WTC11 (cell line): Measurements from ENCODE around the gene ZBTB16. TPM values are rescaled to one million over a fixed set of nuclear protein-coding genes. Genes with fewer than 3 reads are reported as not detected.

Experiments
- ATAC-seq: fragments of 200-7000 bp; cut with Tn5 transposase; 2 replicates; pipeline ENCODE4 v1.10.0; 2021; ENCODE audit warnings: mild to moderate bottlenecking, moderate library complexity
- CTCF ChIA-PET: fragments of 300-600 bp; sonication (Branson Sonifier 250); formaldehyde crosslinking; loops from one replicate; lab custom pipeline; 2021; ENCODE audit warnings: antibody characterized with exemption; lab: Charles Lee
- POLR2A ChIA-PET: fragments of 350-600 bp; sonication (Branson Sonifier 250); formaldehyde crosslinking; loops from one replicate; lab custom pipeline; 2021; ENCODE audit warnings: antibody characterized with exemption; lab: Charles Lee
- DNase-seq: peaks from one replicate; pipeline ENCODE4 v3.0.0; 2021; ENCODE audit warnings: low spot score
- H3K27ac Mint-ChIP-seq: 2 replicates; pipeline ENCODE4 v1.8.0; 2021; ENCODE audit warnings: mixed read lengths
- H3K27me3 Mint-ChIP-seq: 2 replicates; pipeline ENCODE4 v1.8.0; 2021; ENCODE audit warnings: low read depth, mild to moderate bottlenecking, moderate library complexity, mixed read lengths
- H3K36me3 Mint-ChIP-seq: 2 replicates; pipeline ENCODE4 v1.8.0; 2021; ENCODE audit warnings: mixed read lengths
- H3K4me1 Mint-ChIP-seq: 2 replicates; pipeline ENCODE4 v1.8.0; 2022; ENCODE audit warnings: mixed read lengths
- H3K4me3 Mint-ChIP-seq: 2 replicates; pipeline ENCODE4 v1.8.0; 2021; ENCODE audit warnings: mild to moderate bottlenecking, moderate library complexity, mixed read lengths
- H3K9me3 Mint-ChIP-seq: 2 replicates; pipeline ENCODE4 v1.8.0; 2021; ENCODE audit warnings: mixed read lengths
- ATF1 ChIP-seq: sonication (generic); formaldehyde crosslinking; IDR thresholded peaks from 2 replicates; pipeline ENCODE4 v1.8.1; 2023; ENCODE audit warnings: mild to moderate bottlenecking, moderate library complexity, missing genetic modification reagents
- ATF2 ChIP-seq: sonication (generic); formaldehyde crosslinking; IDR thresholded peaks from 2 replicates; pipeline ENCODE4 v1.8.1; 2022; ENCODE audit warnings: low read depth, missing genetic modification reagents, borderline replicate concordance
- CBFB ChIP-seq: sonication (generic); formaldehyde crosslinking; IDR thresholded peaks from 2 replicates; pipeline ENCODE4 v1.8.1; 2022; ENCODE audit warnings: mild to moderate bottlenecking, low read depth, missing genetic modification reagents
- E2F1 ChIP-seq: sonication (generic); formaldehyde crosslinking; IDR thresholded peaks from 2 replicates; pipeline ENCODE4 v1.8.0; 2022; ENCODE audit warnings: mild to moderate bottlenecking, missing genetic modification reagents
- FOXP1 ChIP-seq: sonication (generic); formaldehyde crosslinking; IDR thresholded peaks from 2 replicates; pipeline ENCODE4 v1.8.0; 2022; ENCODE audit warnings: missing genetic modification reagents, mild to moderate bottlenecking, moderate library complexity, borderline replicate concordance
- GRHL2 ChIP-seq: fragments of 250-450 bp; sonication (Bioruptor Pico); IDR thresholded peaks from 2 replicates; pipeline ENCODE4 v1.8.0; 2022; ENCODE audit warnings: mild to moderate bottlenecking, moderate library complexity; ENCODE audit not compliant: insufficient replicate concordance, severe bottlenecking
- IRF1 ChIP-seq: sonication (generic); formaldehyde crosslinking; IDR thresholded peaks from 2 replicates; pipeline ENCODE4 v1.8.0; 2023; ENCODE audit warnings: missing genetic modification reagents
- NR2C2 ChIP-seq: sonication (generic); formaldehyde crosslinking; IDR thresholded peaks from 2 replicates; pipeline ENCODE4 v1.8.0; 2022; ENCODE audit warnings: mild to moderate bottlenecking, missing genetic modification reagents
- RELA ChIP-seq: sonication (generic); formaldehyde crosslinking; IDR thresholded peaks from 2 replicates; pipeline ENCODE4 v1.8.1; 2022; ENCODE audit warnings: missing genetic modification reagents, mild to moderate bottlenecking, borderline replicate concordance
- RORB ChIP-seq: fragments of 250-450 bp; sonication (Bioruptor Pico); IDR thresholded peaks from 2 replicates; pipeline ENCODE4 v1.9.0; 2021; ENCODE audit warnings: mild to moderate bottlenecking
- SMAD4 ChIP-seq: sonication (generic); formaldehyde crosslinking; IDR thresholded peaks from 2 replicates; pipeline ENCODE4 v1.8.0; 2022; ENCODE audit warnings: mild to moderate bottlenecking, missing genetic modification reagents
- SOX15 ChIP-seq: fragments of 250-450 bp; sonication (Bioruptor Pico); IDR thresholded peaks from 2 replicates; pipeline ENCODE4 v1.9.0; 2021; ENCODE audit warnings: mild to moderate bottlenecking
- SP1 ChIP-seq: sonication (generic); formaldehyde crosslinking; conservative IDR thresholded peaks from 2 replicates; pipeline ENCODE4 v1.8.1; 2022; ENCODE audit warnings: missing genetic modification reagents
- TEAD1 ChIP-seq: sonication (generic); formaldehyde crosslinking; IDR thresholded peaks from 2 replicates; pipeline ENCODE4 v1.8.0; 2022; ENCODE audit warnings: mild to moderate bottlenecking, missing genetic modification reagents
- ZBTB21 ChIP-seq: sonication (generic); formaldehyde crosslinking; IDR thresholded peaks from 2 replicates; pipeline ENCODE4 v1.8.1; 2023; ENCODE audit warnings: mild to moderate bottlenecking, missing genetic modification reagents, borderline replicate concordance
- ZNF232 ChIP-seq: sonication (generic); formaldehyde crosslinking; IDR thresholded peaks from 2 replicates; pipeline ENCODE4 v1.8.0; 2022; ENCODE audit warnings: mild to moderate bottlenecking, missing genetic modification reagents
- ZNF263 ChIP-seq: sonication (generic); formaldehyde crosslinking; IDR thresholded peaks from 2 replicates; pipeline ENCODE4 v1.8.1; 2022; ENCODE audit warnings: low read depth, mild to moderate bottlenecking, moderate library complexity, missing genetic modification reagents
- ZNF416 ChIP-seq: fragments of 250-450 bp; sonication (Bioruptor Pico); IDR thresholded peaks from 2 replicates; pipeline ENCODE4 v1.9.0; 2021; ENCODE audit warnings: mild to moderate bottlenecking, inconsistent platforms
- ZNF423 ChIP-seq: fragments of 250-450 bp; sonication (Bioruptor Pico); IDR thresholded peaks from 2 replicates; pipeline ENCODE4 v2.1.2; 2022; ENCODE audit warnings: mild to moderate bottlenecking, moderate library complexity
- total RNA-seq: library from RNA; stranded (reverse); gene quantifications from 3 replicates; pipeline ENCODE4 v1.2.3, GENCODE V29; 2021
- TF ChIP-seq, protein P1 (sequence below): sonication (generic); formaldehyde crosslinking; IDR thresholded peaks from 2 replicates; pipeline ENCODE4 v1.8.1; 2023; ENCODE audit warnings: mild to moderate bottlenecking, missing genetic modification reagents, moderate library complexity
- TF ChIP-seq, protein P2 (sequence below): sonication (generic); formaldehyde crosslinking; IDR thresholded peaks from 2 replicates; pipeline ENCODE4 v1.8.0; 2023; ENCODE audit warnings: mild to moderate bottlenecking, missing genetic modification reagents
- TF ChIP-seq, protein P3 (sequence below): fragments of 250-450 bp; sonication (Bioruptor Pico); IDR thresholded peaks from 2 replicates; pipeline ENCODE4 v2.1.2; 2022; ENCODE audit warnings: mild to moderate bottlenecking, moderate library complexity
- TF ChIP-seq, protein P4 (sequence below): sonication (generic); formaldehyde crosslinking; IDR thresholded peaks from 2 replicates; pipeline ENCODE4 v1.8.0; 2022; ENCODE audit warnings: mild to moderate bottlenecking, missing genetic modification reagents

The ZBTB16 gene
- total RNA-seq, 1 experiment from 2014 or later = 0.57 TPM

- TF ChIP-seq, protein P1, sequence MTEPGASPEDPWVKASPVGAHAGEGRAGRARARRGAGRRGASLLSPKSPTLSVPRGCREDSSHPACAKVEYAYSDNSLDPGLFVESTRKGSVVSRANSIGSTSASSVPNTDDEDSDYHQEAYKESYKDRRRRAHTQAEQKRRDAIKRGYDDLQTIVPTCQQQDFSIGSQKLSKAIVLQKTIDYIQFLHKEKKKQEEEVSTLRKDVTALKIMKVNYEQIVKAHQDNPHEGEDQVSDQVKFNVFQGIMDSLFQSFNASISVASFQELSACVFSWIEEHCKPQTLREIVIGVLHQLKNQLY (CRISPR knock-in tag) = no peak
- no peak for TF ChIP-seq RELA (CRISPR knock-in tag)
- no peak for TF ChIP-seq E2F1 (CRISPR knock-in tag)
- TF ChIP-seq, protein P2, sequence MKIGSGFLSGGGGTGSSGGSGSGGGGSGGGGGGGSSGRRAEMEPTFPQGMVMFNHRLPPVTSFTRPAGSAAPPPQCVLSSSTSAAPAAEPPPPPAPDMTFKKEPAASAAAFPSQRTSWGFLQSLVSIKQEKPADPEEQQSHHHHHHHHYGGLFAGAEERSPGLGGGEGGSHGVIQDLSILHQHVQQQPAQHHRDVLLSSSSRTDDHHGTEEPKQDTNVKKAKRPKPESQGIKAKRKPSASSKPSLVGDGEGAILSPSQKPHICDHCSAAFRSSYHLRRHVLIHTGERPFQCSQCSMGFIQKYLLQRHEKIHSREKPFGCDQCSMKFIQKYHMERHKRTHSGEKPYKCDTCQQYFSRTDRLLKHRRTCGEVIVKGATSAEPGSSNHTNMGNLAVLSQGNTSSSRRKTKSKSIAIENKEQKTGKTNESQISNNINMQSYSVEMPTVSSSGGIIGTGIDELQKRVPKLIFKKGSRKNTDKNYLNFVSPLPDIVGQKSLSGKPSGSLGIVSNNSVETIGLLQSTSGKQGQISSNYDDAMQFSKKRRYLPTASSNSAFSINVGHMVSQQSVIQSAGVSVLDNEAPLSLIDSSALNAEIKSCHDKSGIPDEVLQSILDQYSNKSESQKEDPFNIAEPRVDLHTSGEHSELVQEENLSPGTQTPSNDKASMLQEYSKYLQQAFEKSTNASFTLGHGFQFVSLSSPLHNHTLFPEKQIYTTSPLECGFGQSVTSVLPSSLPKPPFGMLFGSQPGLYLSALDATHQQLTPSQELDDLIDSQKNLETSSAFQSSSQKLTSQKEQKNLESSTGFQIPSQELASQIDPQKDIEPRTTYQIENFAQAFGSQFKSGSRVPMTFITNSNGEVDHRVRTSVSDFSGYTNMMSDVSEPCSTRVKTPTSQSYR (CRISPR knock-in tag) = no peak
- TF ChIP-seq, protein P3, sequence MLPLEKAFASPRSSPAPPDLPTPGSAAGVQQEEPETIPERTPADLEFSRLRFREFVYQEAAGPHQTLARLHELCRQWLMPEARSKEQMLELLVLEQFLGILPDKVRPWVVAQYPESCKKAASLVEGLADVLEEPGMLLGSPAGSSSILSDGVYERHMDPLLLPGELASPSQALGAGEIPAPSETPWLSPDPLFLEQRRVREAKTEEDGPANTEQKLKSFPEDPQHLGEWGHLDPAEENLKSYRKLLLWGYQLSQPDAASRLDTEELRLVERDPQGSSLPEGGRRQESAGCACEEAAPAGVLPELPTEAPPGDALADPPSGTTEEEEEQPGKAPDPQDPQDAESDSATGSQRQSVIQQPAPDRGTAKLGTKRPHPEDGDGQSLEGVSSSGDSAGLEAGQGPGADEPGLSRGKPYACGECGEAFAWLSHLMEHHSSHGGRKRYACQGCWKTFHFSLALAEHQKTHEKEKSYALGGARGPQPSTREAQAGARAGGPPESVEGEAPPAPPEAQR (CRISPR knock-in tag) = no peak
- no peak for TF ChIP-seq ATF1 (CRISPR knock-in tag)
- no peak for TF ChIP-seq NR2C2
Measured at GRCh38 chr11:114163229-114163631, 103.7 kb downstream of the ZBTB16 start (continued).

- no peaks in the 10 kb centered on the region for H3K9me3 Mint-ChIP-seq
- DNase-seq (no peak), ATAC-seq (no peak)
- TF ChIP-seq ATF1 (CRISPR knock-in tag) (no peak), SP1 (no peak), ZNF416 (CRISPR knock-in tag) (no peak), ZNF263 (CRISPR knock-in tag) (no peak), FOXP1 (CRISPR knock-in tag) (no peak), SMAD4 (CRISPR knock-in tag) (no peak), E2F1 (CRISPR knock-in tag) (no peak), CBFB (CRISPR knock-in tag) (no peak), SOX15 (no peak), GRHL2 (CRISPR knock-in tag) (no peak), ZNF423 (CRISPR knock-in tag) (no peak), RORB (CRISPR knock-in tag) (no peak), ZNF232 (CRISPR knock-in tag) (no peak), ATF2 (CRISPR knock-in tag) (no peak), ZBTB21 (CRISPR knock-in tag) (no peak), TEAD1 (no peak), IRF1 (no peak), NR2C2 (no peak)
- TF ChIP-seq, protein P4, sequence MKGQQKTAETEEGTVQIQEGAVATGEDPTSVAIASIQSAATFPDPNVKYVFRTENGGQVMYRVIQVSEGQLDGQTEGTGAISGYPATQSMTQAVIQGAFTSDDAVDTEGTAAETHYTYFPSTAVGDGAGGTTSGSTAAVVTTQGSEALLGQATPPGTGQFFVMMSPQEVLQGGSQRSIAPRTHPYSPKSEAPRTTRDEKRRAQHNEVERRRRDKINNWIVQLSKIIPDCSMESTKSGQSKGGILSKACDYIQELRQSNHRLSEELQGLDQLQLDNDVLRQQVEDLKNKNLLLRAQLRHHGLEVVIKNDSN (CRISPR knock-in tag) = no peak
- H3K27ac Mint-ChIP-seq = no peak overlapping the region
- peaks cover 46% of the 10 kb centered on the region for H3K4me1 Mint-ChIP-seq
- no peaks in the 10 kb centered on the region for H3K27me3 Mint-ChIP-seq
- no peak overlapping the region for H3K4me3 Mint-ChIP-seq
- no peaks in the 10 kb centered on the region for H3K36me3 Mint-ChIP-seq
- POLR2A ChIA-PET = no interaction called here
- CTCF ChIA-PET = no interaction called here
Measured at GRCh38 chr11:114163830-114164401, 104.4 kb downstream of the ZBTB16 start.
